ENCODE data around the gene SOX6.

DNA sequence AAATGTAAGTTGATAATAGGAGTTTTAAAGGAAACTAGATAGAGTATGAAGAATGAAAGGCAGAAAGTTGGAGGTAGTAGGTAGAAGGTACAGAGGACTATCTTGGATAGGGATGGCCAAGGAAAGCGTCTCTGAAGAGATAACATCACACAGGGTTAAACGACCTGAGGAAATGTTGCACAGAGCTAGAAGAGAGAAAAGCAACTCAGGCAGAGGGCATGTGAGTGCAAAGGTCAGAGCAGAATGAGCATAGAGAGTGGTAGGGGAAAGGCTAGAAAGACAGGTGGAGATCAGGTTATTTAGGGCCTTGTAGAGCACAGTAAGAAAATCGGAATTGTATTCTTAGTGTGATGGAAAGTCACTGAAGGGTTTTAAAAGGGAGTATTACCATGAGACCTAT, 232.0 kb downstream of the SOX6 start:
- TF ChIP-seq POLR2AphosphoS5 (IDR thresholded peaks at IDR 0.05; ENCODE audit: low read depth, low read length): no peak
- TF ChIP-seq POLR2A (IDR thresholded peaks at IDR 0.05; ENCODE audit: low read depth, low read length): no peak

All from GM12891 (cell line).